ENCODE results near the gene OSGEP. TPM values are rescaled to one million over a fixed set of nuclear protein-coding genes. Genes with fewer than 3 reads are reported as not detected.

OSGEP gene
- total RNA-seq, 1 donor from 2014 or later = 19.4 TPM

- Histone ChIP-seq H3K9me3 (replicated peaks) (no peaks in the 10 kb centered on the region), H3K27me3 (ENCODE audit: low read depth) (no peaks in the 10 kb centered on the region), H3K4me1 (peaks cover 20% of the 10 kb centered on the region), H3K36me3 (peaks cover 29% of the 10 kb centered on the region), H3K4me3 (no peak overlapping the region), H3K27ac (replicated peaks) (no peak overlapping the region)
- no peak for TF ChIP-seq CTCF (IDR thresholded peaks at IDR 0.05; ENCODE audit: borderline replicate concordance)
- intact Hi-C loops (cut with micrococcal nuclease) = loop anchor here (10.0 kb wide), 1 partner anchor 136 kb away; no protein-coding TSS in a partner anchor
- no peak for DNase-seq
Measured at GRCh38 chr14:20478894-20479293, 24.3 kb upstream of the OSGEP start.

GRCh38 chr14:20477211-20477876 lies 22.7 kb upstream of the OSGEP start:
- peak; percentile 46 for DNase-seq
- Histone ChIP-seq H3K9me3 (replicated peaks) (no peaks in the 10 kb centered on the region), H3K36me3 (peaks cover 34% of the 10 kb centered on the region), H3K4me3 (no peak overlapping the region), H3K27me3 (ENCODE audit: low read depth) (no peaks in the 10 kb centered on the region), H3K27ac (replicated peaks) (peak overlapping the region; percentile 73), H3K4me1 (peaks cover 31% of the 10 kb centered on the region)
- no peak for TF ChIP-seq CTCF (IDR thresholded peaks at IDR 0.05; ENCODE audit: borderline replicate concordance)
- intact Hi-C loops (cut with micrococcal nuclease) = loop anchor here (10.0 kb wide), 1 partner anchor 137 kb away; no protein-coding TSS in a partner anchor

- Histone ChIP-seq H3K27ac (replicated peaks) (peak overlapping the region; percentile 73), H3K27me3 (ENCODE audit: low read depth) (no peaks in the 10 kb centered on the region), H3K4me3 (no peak overlapping the region), H3K4me1 (peaks cover 36% of the 10 kb centered on the region), H3K9me3 (replicated peaks) (no peaks in the 10 kb centered on the region), H3K36me3 (peaks cover 34% of the 10 kb centered on the region)
- intact Hi-C loops (cut with micrococcal nuclease) = loop anchor here (10.0 kb wide), 1 partner anchor 138 kb away; no protein-coding TSS in a partner anchor
- TF ChIP-seq CTCF (IDR thresholded peaks at IDR 0.05; ENCODE audit: borderline replicate concordance) = no peak
- DNase-seq = no peak
Measured at GRCh38 chr14:20476776-20477175, 22.2 kb upstream of the OSGEP start.

GRCh38 chr14:20472536-20473169 lies 18.0 kb upstream of the OSGEP start:
- H3K4me1 ChIP-seq = peaks cover 60% of the 10 kb centered on the region
- DNase-seq = no peak
- intact Hi-C loops (cut with micrococcal nuclease) = loop anchor here (10.0 kb wide), 1 partner anchor 142 kb away; no protein-coding TSS in a partner anchor
- H3K4me3 ChIP-seq = no peak overlapping the region
- H3K36me3 ChIP-seq = peaks cover 34% of the 10 kb centered on the region
- H3K27me3 ChIP-seq (ENCODE audit: low read depth) = no peaks in the 10 kb centered on the region
- H3K27ac ChIP-seq (replicated peaks) = no peak overlapping the region
- TF ChIP-seq CTCF (IDR thresholded peaks at IDR 0.05; ENCODE audit: borderline replicate concordance) = no peak
- no peaks in the 10 kb centered on the region for H3K9me3 ChIP-seq (replicated peaks)

- no peak for TF ChIP-seq CTCF (IDR thresholded peaks at IDR 0.05; ENCODE audit: borderline replicate concordance)
- Histone ChIP-seq H3K9me3 (replicated peaks) (no peaks in the 10 kb centered on the region), H3K36me3 (peaks cover 20% of the 10 kb centered on the region), H3K4me1 (peaks cover 46% of the 10 kb centered on the region), H3K4me3 (peak overlapping the region; percentile 94), H3K27ac (replicated peaks) (peak overlapping the region; percentile 92), H3K27me3 (ENCODE audit: low read depth) (no peaks in the 10 kb centered on the region)
- no peak for DNase-seq
- intact Hi-C loops (cut with micrococcal nuclease) = loop anchor here (10.0 kb wide), 1 partner anchor 144 kb away; no protein-coding TSS in a partner anchor
Measured at GRCh38 chr14:20470603-20470901, 15.9 kb upstream of the OSGEP start.
